GM11168 (cell line): ENCODE results near the gene LMBR1.
"Not testable (repeated sequence)": the region's sequence is repeated elsewhere in the genome, so short reads cannot be mapped to it uniquely, and the experiment has no call there.

Experiments used
- in situ Hi-C: fragments of 300-500 bp; cut with MboI; formaldehyde crosslinking; loops from one replicate; pipeline ENCODE4 v1.12.0; 2022; ENCODE audit warnings: low sequenced_read_pairs; ENCODE audit not compliant: unreplicated experiment

Gene LMBR1

DNA sequence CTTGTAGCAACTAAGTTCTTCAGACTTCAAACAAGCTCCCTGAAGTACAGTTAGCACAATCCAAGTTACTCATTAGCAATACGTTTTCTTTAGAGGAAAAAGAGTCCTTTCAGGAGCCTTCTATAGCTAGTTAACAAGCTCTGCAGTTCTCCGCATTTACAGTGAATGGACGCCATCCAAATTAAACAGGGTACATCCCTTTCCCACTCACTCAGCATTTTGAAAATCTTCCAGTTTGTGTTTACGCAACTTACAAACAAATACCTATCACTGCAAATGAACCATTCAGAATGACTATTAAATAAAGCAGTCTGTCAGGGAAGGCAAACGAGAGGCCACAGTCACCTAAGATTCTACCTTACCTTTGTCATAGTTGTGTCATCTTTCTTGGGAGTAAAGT is 167.9 kb downstream of the LMBR1 start:
- in situ Hi-C loops = no loop called here

GRCh38 chr7:156722043-156722826 is 170.7 kb downstream of the LMBR1 start:
- in situ Hi-C loops = no loop called here

DNA sequence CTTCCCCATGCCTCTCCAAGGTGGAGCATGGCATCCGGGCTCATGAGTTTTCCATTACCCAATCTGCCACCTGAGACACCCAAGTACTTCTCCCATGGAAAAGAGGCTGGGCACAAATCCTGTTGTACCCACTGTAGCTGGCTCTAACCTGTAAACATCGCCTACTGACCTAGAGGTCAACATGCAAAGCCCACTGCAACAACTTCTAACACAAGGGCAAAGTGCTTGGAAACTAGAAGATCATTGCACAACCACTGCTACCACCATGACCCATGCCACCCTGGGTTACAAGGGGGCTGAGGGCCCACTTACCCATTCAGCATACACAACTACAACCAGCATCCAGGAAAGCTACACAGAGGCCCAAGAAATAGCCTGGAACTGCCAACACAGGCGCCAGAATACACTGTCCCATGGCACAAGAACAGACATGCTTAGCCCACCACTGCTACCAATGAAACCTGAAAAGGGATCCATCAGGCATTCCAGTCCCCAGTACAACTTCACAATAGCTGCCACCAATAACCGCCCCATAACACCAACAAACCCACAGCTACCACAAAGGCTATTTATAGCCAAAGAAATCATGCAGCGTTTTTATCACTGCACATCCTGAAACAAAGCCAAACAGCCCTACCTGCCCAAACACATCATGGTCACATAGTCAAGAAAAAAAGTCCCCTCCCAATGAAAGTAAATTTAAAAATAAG is 189.1 kb downstream of the LMBR1 start:
- in situ Hi-C loops = no loop called here

GRCh38 chr7:156703209-156703608 is 189.8 kb downstream of the LMBR1 start:
- in situ Hi-C loops = no loop called here

- in situ Hi-C loops = no loop called here
Measured at GRCh38 chr7:156702399-156702798, 190.6 kb downstream of the LMBR1 start.

- in situ Hi-C loops = not testable (repeated sequence)
Measured at GRCh38 chr7:156701787-156702186, 191.2 kb downstream of the LMBR1 start.

DNA sequence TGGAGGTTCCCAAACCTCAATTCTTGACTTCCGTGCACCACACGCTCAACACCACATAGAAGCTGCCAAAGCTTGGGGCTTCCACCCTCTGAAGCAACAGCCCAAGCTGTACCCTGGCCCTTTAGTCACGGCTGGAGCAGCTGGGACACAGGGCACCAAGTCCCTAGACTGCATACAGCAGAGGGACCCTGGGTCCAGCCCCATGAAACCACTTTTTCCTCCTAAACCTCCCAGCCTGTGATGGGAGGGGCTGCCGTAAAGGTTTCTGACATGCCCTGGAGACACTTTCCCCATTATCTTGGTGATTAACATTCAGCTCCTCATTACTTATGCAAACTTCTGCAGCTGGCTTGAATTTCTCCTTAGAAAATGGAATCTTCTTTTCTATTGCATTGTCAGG is 194.5 kb downstream of the LMBR1 start:
- in situ Hi-C loops = not testable (repeated sequence)

DNA sequence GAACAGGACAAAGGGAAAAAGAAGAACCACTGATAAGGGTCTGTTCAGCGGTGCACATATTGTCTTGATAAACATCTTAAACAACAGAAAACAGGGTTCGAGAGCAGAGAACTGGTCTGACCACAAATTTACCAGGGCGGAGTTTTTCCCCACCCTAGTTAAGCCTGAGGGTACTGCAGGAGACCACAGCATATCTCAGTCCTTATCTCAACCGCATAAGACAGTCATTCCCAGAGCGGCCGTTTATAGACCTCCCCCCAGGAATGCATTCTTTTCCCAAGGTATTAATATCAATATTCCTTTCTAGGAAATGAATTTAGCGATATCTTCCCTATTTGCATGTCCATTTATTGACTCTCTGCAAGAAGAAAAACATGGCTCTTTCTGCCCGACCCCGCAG is 195.7 kb downstream of the LMBR1 start:
- in situ Hi-C loops = not testable (repeated sequence)

- in situ Hi-C loops = no loop called here
Measured at GRCh38 chr7:156693627-156694026, 199.4 kb downstream of the LMBR1 start.

GRCh38 chr7:156692849-156693248 is 200.1 kb downstream of the LMBR1 start:
- in situ Hi-C loops = no loop called here

GRCh38 chr7:156691764-156692163 is 201.2 kb downstream of the LMBR1 start:
- in situ Hi-C loops = no loop called here

GRCh38 chr7:156684661-156685060 is 208.3 kb downstream of the LMBR1 start:
- in situ Hi-C loops = no loop called here

DNA sequence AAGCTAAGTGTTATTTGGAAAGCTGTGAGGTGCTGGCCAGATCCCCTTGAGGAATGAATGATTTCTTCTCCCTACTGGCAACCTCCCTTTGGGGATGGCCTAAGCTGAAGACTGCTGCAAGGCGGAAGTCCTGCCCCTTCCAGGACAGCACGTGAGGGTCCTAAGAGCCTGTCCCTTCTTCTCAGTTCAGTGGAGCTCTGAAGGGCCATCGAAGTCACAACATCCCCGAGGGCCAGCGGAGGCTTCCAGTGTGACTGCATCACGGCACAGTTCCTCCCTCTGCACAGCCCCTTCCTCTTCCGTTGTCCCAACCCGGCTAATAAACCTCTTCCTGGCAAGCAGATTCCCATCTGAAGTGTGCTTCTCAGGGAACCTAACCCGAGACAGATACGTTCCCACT is 208.7 kb downstream of the LMBR1 start:
- in situ Hi-C loops = no loop called here

DNA sequence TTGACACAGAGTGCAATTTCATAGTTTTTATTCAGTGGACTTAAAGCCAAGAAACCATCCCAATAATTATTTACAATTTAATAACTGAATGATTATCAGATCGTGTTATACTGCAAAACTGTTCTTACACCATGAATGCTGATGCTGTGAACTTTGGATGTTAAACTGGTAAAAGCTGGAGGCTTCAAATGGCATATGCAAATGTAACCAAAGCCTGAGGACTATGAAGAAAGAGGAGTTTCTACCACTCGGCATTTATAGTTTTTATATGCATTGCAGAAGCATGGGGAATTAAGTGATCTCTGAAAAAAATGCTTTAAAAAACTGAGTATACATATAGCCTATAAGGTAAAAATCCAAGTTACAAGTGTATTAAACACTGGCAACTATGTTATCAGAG is 210.1 kb downstream of the LMBR1 start:
- in situ Hi-C loops = no loop called here

DNA sequence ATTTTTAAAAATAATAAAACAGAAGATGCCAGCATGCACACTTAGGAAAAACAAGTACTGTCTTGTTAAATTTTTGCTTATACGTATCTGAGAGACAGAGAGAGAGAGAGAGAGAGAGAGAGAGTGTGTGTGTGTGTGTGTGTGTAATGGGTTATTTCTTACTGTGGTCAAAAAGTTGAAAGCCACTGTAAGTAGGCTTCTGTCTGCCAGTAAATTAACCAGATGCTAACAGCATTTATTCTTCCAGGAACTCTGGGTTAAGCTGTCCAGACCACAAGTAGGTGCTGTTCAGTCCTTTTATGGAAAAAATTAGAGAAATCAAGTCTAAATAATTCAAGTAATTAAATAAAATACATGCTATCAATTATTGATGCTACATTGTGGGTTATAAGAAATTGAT is 212.7 kb downstream of the LMBR1 start:
- in situ Hi-C loops = no loop called here

DNA sequence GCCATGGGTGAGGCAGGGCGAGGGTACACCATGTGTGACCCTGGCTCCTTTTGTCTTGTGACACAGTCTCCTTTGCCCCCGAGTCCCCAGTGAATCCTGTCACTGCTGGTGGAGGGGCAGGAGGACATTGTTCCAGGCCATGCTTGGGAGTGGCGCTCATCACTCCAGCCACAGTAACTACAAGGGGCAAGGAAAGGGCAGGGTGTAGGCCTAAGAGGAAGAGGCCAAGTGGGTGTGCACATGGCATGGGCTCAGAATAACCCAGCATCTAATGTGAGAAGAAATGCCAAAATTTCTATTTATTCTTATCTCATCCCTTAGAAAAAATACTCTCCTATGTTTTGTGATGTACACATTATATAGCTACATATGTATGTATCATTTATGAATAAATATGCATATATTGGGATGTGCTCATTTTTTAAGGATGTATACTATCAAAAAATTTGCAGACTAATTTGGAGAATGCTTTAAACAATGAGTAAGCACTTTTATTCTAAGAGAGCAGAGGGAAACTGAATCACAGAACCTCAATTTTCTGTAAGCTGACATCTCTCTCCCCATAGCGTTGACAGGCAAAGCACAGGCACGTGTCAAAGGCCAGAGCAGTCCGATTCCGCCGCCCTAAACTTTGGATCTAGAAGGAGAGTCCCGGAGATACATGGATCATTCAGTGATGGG is 215.5 kb downstream of the LMBR1 start:
- in situ Hi-C loops = no loop called here

- in situ Hi-C loops = no loop called here
Measured at GRCh38 chr7:156676263-156676662, 216.7 kb downstream of the LMBR1 start.

GRCh38 chr7:156675721-156676120 is 217.3 kb downstream of the LMBR1 start:
- in situ Hi-C loops = no loop called here

DNA sequence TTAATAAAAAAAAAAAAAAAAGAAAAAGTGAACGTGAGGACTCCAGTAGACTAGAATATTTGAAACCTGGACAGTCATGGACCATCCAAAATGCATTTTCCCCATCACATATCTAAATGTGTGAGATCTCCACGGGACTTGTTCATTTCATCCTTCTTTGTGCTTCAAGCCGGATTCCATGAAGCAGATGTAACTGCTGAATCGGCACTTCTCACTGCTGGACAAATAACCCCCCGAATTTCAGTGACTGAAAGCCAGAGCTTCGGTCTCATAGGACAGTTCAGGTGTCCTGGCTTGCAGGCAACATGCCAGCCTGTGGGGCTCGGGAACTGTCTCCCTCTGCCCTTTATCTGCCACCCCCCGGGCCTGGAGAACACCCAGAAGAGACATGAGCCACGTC is 219.1 kb downstream of the LMBR1 start:
- in situ Hi-C loops = no loop called here

DNA sequence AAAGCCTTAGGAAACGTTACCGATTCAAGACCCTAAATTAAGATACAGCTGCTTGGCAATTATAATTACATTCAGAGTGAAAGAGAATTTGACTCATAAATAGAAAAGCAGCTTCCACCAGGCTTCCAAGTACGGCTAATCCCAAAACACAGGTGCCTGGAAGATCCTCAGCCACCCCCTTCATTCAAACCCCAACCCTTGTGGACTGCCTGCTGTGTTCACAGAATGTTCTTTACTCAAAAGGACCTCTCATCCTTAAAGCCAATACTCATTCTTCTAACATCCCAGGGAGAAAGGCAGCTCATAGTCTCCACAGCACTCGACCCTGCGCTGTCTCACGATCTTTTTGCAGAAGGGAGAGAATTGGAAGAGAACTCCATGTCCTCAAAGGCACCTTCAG is 219.5 kb downstream of the LMBR1 start:
- in situ Hi-C loops = no loop called here
